GM19452 (cell line): ENCODE measurements around the gene WDR33.
A peak's percentile ranks its signal among the peaks of the same experiment; 100 is the strongest.

Experiments
- ATAC-seq: cut with Tn5 transposase; IDR thresholded peaks from one replicate; pipeline ENCODE4 v1.9.1; 2021; ENCODE audit not compliant: unreplicated experiment

Gene WDR33

GRCh38 chr2:127721978-127722355 lies 89.0 kb downstream of the WDR33 start:
- ATAC-seq, result no peak

DNA sequence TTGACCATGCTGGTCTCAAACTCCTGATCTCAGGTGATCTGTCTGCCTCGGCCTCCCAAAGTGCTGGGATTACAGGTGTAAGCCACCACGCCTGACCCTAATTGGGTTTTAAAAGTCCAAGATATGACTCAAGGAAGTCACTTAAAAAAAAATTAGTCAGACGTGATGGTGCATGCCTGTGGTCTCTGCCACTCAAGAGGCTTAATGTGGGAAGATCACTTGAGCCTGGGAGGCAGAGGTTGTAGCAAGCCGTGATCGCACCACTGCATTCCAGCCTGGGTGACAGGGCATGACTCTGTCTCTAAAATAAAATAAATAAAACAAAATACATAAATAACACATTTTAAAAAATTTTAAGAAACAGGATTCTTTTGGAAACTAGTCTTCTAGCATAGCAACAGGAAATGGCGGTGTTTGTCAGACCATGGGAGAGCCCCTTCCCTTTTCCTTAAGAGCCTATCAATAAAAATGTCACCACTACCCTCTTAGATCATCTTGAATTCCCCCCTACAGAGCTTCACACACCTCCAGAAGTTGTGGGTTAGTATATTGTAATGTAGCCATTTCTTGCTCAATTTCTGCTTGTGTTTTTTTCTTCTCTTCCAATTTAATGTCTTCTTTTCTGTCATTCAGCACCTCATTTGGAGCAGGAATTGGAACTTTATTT lies 89.5 kb downstream of the WDR33 start:
- ATAC-seq, result no peak

DNA sequence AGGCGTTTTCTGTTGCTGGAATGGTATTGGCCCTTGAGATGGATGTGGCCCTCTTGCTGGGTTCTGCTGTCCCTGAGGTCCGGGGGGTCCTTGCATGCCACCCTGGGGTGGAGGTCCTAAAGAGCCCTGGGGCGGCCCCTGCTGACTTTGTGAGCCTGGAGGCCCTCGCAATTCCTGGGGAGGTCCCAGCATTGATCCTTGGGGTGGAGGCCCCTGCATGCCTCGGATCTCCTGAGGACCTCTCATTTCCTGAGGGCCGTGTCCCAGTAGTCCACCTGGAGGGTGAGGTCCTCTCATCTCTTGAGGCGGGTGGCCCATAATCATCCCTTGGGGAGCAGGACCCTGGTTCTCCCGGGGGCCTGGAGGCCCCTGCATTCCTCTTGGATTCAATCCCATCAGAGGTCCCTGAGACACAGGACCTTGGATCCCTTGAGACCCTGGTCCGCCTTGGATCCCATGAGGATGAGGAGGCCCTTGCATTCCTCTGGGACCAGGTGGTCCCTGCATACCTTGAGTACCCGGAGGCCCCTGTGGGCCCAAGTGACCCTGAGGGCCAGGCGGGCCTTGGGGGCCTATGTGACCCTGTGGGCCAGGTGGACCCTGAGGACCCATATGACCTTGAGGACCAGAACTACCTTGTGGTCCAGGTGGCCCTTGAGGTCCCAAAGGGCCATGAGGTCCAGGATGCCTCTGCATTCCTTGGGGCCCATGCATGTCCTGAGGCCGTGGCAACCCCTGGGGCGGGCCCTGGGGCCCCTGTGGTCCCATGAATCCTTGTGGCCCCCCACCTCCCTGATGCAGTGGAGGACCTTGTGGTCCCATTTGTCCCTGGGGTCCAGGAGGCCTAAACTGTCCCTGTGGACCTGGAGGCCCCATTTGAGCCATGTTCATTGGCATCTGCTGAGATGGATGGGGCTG lies 91.4 kb downstream of the WDR33 start:
- ATAC-seq, result no peak

- no peak for ATAC-seq
Measured at GRCh38 chr2:127718271-127718670, 92.7 kb downstream of the WDR33 start.

DNA sequence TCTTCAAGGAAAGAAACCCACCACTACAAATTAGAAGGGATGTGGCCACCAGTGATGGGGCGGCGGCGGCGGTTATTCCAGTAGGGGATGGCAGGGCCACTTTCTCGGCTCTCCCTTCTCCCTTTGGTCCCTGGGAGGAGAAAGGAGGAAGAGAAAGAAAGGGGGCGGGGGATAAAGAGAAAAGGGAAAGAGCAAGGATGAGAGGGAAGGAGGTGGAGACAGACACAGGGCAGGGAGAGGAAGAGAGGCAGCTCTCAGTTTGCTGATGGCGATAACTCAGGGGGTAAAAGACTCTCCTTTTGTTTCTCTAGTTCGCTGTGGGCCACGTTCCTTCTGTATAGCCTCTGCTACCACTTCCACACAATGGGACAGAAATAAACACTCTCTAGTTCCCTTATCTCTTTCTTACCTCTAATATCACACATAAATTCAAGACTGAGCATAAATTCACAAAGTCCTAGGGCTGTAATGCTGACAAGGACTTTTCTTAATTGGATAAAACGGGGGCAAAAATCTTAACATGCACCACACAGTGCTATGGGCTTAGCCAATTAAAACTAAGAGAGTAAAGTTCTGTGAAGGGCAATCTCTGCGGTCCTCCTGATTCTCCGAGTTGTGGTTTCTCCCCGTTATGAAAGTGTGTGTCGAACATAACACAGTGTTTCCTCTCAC lies 95.1 kb downstream of the WDR33 start:
- ATAC-seq, result no peak

DNA sequence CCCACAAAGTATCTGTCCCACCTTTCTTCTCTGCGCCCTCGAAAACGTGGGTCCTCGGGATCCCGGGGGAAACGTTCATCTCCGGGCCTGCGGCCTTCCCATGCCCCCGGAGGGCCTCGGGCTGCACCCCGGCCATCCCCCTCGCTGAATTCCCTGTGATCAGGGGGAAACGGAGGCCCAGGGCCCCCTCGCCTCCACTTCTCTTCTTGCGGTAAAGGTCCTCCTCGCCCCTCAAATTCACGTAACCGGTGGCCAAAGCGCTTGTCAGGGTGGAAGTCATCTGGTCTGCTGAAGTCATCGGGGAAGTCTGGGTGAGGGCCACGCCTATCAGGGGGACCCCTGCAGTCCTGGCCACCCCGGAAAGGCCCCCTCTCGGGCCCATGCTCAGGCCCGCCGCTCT lies 97.4 kb downstream of the WDR33 start:
- ATAC-seq, result no peak

- ATAC-seq, result no peak
Measured at GRCh38 chr2:127712999-127713398, 98.0 kb downstream of the WDR33 start.

GRCh38 chr2:127709336-127709735 lies 101.6 kb downstream of the WDR33 start:
- ATAC-seq, result no peak

GRCh38 chr2:127707890-127708648 lies 102.9 kb downstream of the WDR33 start:
- ATAC-seq, result no peak

DNA sequence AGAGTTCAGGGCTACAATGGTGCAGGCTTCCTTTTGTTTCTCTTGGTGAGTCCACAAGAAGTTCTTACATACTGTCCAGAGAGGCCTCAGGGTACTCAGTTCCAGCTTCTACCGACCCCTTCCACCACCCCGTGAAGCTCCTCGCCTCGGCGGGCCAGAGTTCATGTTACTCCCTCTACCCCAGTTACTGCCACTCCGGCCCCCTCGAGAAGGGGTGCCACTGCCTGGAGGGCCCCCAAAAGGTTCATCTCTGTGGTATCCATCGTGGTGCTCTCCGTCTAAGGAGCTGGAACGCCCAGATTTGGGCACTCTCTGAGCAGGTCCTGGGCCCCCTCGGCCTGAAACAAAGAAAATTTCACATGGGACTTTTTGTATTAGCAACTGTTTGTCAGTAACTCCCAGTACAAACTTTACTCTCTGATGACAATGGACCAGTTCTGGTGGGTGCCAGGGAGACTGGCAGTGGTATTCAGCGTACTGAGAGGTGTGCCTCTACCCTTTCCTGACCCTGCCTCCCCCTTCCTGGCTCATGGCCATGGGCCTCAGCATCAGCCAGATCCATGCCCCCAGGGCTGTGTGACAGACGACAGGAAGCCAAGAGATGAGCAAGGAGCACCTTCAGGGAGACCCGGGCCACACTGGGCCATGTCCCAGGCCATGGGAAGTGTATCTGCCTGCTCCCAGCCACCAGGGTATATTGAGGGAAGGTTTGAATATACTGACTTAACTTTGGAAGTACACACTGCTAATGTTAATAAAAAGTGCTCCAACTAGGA lies 104.6 kb downstream of the WDR33 start:
- ATAC-seq, result no peak

DNA sequence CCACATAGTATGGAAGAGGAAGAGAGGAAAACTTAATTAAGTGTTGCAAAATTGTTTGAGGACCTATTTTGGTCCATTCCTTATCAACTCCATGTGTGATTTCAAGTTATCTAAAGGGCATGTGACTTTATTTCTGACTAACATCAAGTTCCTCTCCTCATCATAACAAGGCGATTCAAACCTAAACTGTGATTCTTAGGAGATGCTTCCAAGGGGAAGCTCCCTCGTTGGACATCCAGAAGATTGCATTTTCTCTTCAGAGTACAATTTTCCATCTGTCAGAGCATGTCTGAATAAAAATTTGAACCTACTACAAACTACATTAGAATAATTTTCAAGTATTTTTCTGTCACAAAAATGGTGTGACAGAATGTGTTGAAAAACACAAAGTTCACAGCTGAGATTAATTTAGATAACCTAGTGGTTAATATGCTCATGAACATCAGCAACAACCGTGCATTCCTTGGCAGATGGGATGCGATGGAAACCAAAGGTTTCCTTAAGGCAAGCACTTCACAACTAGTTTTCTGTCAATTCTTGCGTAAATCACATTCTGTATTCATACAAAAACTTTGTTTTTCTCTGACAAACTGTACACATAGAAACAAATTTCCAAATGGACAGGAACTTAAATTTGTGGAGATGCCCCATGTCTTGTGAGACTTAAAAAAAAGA lies 105.4 kb downstream of the WDR33 start:
- no peak for ATAC-seq

DNA sequence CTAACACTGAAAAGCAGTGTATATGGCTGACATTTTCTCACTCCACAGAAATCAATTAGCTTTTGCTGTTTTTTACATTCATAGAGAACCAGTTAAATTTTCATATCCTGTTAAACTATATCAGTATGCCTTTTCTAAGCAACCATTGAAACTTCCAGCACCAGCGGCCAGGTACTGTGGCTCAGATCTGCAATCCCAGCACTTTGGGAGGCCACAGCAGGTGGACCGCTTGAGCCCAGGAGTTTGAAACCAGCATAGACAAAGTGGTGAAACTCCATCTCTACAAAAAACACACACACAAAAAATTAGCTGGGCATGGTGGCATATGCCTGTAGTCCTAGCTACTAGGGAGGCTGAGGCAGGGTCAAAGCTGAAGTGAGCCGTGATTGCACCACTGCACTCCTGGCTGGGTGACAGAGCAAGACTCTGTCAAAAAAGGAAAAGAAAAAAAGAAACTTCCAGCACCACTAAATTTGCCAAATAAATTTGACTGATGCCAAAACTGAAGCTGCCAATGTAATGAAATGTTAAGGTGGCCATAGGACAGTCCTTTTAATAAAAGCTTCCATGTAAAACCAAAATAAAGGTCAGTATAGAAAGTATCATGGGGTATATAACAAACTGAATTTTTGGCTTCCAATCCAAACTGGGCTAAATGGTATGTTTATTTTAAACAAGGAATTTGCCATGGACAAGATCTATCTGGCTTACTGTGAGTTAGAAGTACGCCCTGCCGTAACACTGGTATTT lies 106.2 kb downstream of the WDR33 start:
- ATAC-seq, result no peak

DNA sequence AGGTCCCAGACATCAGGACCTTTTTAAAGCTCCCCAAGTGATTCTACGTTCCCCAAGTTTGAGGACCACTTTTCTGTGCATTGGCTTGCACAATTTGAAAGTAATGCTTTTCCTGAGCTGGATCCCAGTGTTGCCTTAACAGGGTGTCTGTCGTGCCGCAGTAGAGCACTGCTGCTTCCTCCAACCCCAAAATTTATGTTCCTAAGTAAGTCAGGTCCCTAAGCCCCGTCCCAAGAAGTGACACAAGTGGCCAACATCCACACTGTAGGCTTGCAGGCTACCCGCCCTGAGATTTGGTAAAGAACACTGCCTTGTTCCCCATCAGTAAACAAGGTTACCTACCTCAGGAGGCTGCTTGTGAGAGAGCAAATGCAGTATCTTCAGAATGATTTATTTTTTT lies 107.7 kb downstream of the WDR33 start:
- ATAC-seq, result no peak

GRCh38 chr2:127702395-127703009 lies 108.5 kb downstream of the WDR33 start:
- no peak for ATAC-seq

DNA sequence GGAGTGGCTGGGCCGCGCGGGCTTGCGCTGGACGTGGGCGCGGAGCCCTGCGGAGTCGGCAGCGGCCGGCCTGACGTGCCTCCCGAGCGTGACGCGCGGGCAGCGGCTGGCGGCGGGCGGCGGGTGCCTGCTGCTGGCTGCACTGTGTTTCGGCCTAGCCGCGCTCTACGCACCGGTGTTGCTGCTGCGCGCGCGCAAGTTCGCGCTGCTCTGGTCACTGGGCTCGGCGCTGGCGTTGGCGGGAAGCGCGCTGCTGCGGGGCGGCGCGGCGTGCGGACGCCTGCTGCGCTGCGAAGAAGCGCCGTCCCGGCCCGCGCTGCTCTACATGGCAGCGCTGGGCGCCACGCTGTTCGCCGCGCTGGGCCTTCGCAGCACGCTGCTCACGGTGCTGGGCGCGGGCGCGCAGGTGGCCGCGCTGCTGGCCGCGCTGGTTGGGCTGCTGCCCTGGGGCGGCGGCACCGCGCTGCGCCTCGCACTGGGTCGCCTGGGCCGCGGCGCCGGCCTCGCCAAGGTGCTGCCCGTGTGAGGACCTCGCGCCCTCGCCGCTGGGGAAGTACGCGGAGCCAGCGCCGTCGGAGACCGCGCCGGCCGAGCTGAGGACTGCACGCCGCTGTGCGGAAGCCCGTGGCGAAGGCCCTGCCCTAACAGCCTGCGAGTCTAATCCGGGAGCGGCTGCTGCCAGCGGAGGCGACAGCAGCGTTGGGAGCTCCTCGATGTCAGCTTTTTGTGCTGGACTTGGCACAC lies 109.1 kb downstream of the WDR33 start:
- peak; percentile 49 for ATAC-seq

DNA sequence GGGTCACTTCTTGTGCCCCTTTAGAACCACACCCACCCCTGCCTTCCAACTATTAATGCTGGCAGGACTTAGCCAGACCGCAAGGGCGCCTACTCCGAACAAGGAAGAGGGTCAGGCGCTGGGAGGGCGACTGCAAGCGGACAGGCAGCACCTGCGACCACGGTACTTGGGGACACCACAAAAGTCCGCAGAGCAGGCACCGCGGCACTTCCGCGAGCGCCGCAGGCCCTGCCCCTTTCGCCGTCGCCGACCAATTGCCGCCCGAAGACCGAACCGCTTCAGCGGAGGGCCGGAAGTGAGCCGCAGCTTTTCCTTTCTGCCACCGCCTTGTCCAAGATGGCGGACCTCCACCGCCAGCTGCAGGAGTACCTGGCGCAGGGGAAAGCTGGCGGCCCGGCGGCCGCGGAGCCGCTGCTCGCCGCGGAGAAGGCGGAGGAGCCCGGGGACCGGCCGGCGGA lies 109.7 kb downstream of the WDR33 start, which contains the start of gene SFT2D3:
TSS of gene SFT2D3 (plus strand) at position 305 of the 458 bp plus-strand sequence. CDS start at position 337, 32 bp downstream.
- peak; percentile 61 for ATAC-seq

- ATAC-seq, result peak; percentile 65
Measured at GRCh38 chr2:127700527-127701192, 110.3 kb downstream of the WDR33 start.
